Ascending aorta (tissue), 2 donors: ENCODE results near the gene CTTN. TPM values are rescaled to one million over a fixed set of nuclear protein-coding genes. Genes with fewer than 3 reads are reported as not detected.

Experiments
- DNase-seq, 2 donors: peaks; one replicate each; pipeline ENCODE4 v3.0.0-alpha.2; 2019; ENCODE audit warnings: low spot score in 2 of 2
- H3K27ac ChIP-seq, 2 donors: fragments of 200-600 bp; sonication (generic); one replicate each; pipeline ENCODE4 v1.5.1; 2016 to 2017; ENCODE audit warnings: mild to moderate bottlenecking in 1 of 2
- H3K27me3 ChIP-seq: fragments of 200-600 bp; sonication (generic); one replicate; pipeline ENCODE4 v1.5.1; 2017
- H3K36me3 ChIP-seq, 2 donors: fragments of 200-600 bp; sonication (generic); one replicate each; pipeline ENCODE4 v1.5.1; 2016
- H3K4me1 ChIP-seq, 2 donors: fragments of 200-600 bp; sonication (generic); one replicate each; pipeline ENCODE4 v1.5.1; 2016 to 2017; ENCODE audit warnings: mild to moderate bottlenecking in 1 of 2
- H3K4me3 ChIP-seq, 2 donors: fragments of 200-600 bp; sonication (generic); one replicate each; pipeline ENCODE4 v1.5.1; 2016 to 2017; ENCODE audit warnings: mild to moderate bottlenecking in 1 of 2
- H3K9me3 ChIP-seq, 2 donors: fragments of 200-600 bp; sonication (generic); one replicate each; pipeline ENCODE4 v1.5.1; 2016
- CTCF ChIP-seq, 3 experiments: fragments of 200-600 bp in 2 of 3; fragments of 450-650 bp in 1 of 3; sonication (generic) in 2 of 3; IDR thresholded peaks; one replicate each; pipeline ENCODE4 v1.5.1; 2016 to 2019; ENCODE audit warnings: antibody characterized with exemption in 3 of 3, mild to moderate bottlenecking in 1 of 3, moderate library complexity in 1 of 3
- intact Hi-C: fragments of 100-400 bp; cut with DNase I; formaldehyde crosslinking; loops from one replicate; pipeline ENCODE4 v1.15.1; 2023
- total RNA-seq: library from RNA; depleted of rRNA; stranded (reverse); fragments of >200 nt; gene quantifications from one replicate; pipeline ENCODE4 v1.1.0, GENCODE V29; 2016

CTTN gene
- total RNA-seq, 1 donor from 2014 or later: 166 TPM

GRCh38 chr11:70409871-70410270 lies 11.5 kb downstream of the CTTN start:
- TF ChIP-seq CTCF (IDR thresholded peaks at IDR 0.05): no peak

GRCh38 chr11:70410276-70411205 lies 12.2 kb downstream of the CTTN start:
- TF ChIP-seq CTCF (IDR thresholded peaks at IDR 0.05): no peak
- Histone ChIP-seq H3K27me3 (no peaks in the 10 kb centered on the region), H3K4me1 (no peaks in the 10 kb centered on the region), H3K36me3 (peaks cover 98 to 99% of the 10 kb centered on the region in 2 donors), H3K4me3 (no peak overlapping the region), H3K9me3 (no peaks in the 10 kb centered on the region), H3K27ac (no peak overlapping the region)
- no peak for DNase-seq
- intact Hi-C loops: no loop called here

More at GRCh38 chr11:70409871-70410270, 11.5 kb downstream of the CTTN start:
- H3K36me3 ChIP-seq: peaks cover 96 to 97% of the 10 kb centered on the region in 2 donors
- no peak for DNase-seq
- no peak overlapping the region for H3K4me3 ChIP-seq
- intact Hi-C loops: no loop called here
- no peak overlapping the region for H3K27ac ChIP-seq
- no peaks in the 10 kb centered on the region for H3K9me3 ChIP-seq
- H3K4me1 ChIP-seq: no peaks in the 10 kb centered on the region
- no peaks in the 10 kb centered on the region for H3K27me3 ChIP-seq

GRCh38 chr11:70411713-70412452 lies 13.6 kb downstream of the CTTN start:
- H3K27ac ChIP-seq: no peak overlapping the region
- no peaks in the 10 kb centered on the region for H3K4me1 ChIP-seq
- no peak overlapping the region for H3K4me3 ChIP-seq
- intact Hi-C loops: no loop called here
- H3K9me3 ChIP-seq: no peaks in the 10 kb centered on the region
- DNase-seq: no peak
- no peak for TF ChIP-seq CTCF (IDR thresholded peaks at IDR 0.05)
- H3K36me3 ChIP-seq: peaks cover 92 to 99% of the 10 kb centered on the region in 2 donors
- no peaks in the 10 kb centered on the region for H3K27me3 ChIP-seq

- Histone ChIP-seq H3K4me3 (no peak overlapping the region), H3K27me3 (no peaks in the 10 kb centered on the region), H3K4me1 (no peaks in the 10 kb centered on the region), H3K27ac (no peak overlapping the region), H3K9me3 (no peaks in the 10 kb centered on the region), H3K36me3 (peaks cover 89 to 99% of the 10 kb centered on the region in 2 donors)
- intact Hi-C loops: no loop called here
- no peak for DNase-seq
- no peak for TF ChIP-seq CTCF (IDR thresholded peaks at IDR 0.05)
Observed at GRCh38 chr11:70413151-70413550, 14.8 kb downstream of the CTTN start.

GRCh38 chr11:70414341-70415100 lies 16.2 kb downstream of the CTTN start:
- H3K4me1 ChIP-seq: no peaks in the 10 kb centered on the region
- H3K27me3 ChIP-seq: no peaks in the 10 kb centered on the region

More at GRCh38 chr11:70414341-70415100, 16.2 kb downstream of the CTTN start:
- Histone ChIP-seq H3K9me3 (no peaks in the 10 kb centered on the region), H3K27ac (no peak overlapping the region), H3K4me3 (no peak overlapping the region), H3K36me3 (peaks cover 88 to 98% of the 10 kb centered on the region in 2 donors)
- intact Hi-C loops: no loop called here
- no peak for TF ChIP-seq CTCF (IDR thresholded peaks at IDR 0.05)
- no peak for DNase-seq
